Endothelial cell of umbilical vein (primary cell): ENCODE results near the gene CERS6. TPM values are rescaled to one million over a fixed set of nuclear protein-coding genes. Genes with fewer than 3 reads are reported as not detected.

Experiments
- BruUV-seq: library from RNA; stranded (reverse); fragments of 400-500 nt; replicated peaks from 2 replicates; lab custom pipeline; 2021; lab: Mats Ljungman, UMichigan
- CTCF ChIA-PET: fragments of 300-600, 350-600 bp; sonication (Branson Sonifier 250); formaldehyde crosslinking; loops from one replicate; lab custom pipeline; 2021; ENCODE audit warnings: antibody characterized with exemption, inconsistent platforms; lab: Charles Lee
- POLR2A ChIA-PET: fragments of 300-600, 350-600 bp; sonication (Branson Sonifier 250); formaldehyde crosslinking; loops from one replicate; lab custom pipeline; 2021; ENCODE audit warnings: antibody characterized with exemption, inconsistent platforms; lab: Charles Lee
- DNase-seq: peaks from one replicate; pipeline ENCODE4 v3.0.0-alpha.2; 2011; ENCODE audit warnings: low read depth, low spot score
- FAIRE-seq: peaks from 2 replicates; lab custom pipeline; 2011; peaks lifted over from hg19 to GRCh38; lab: Jason Lieb, UNC
- H2AFZ ChIP-seq: 2 replicates; pipeline ENCODE4 v1.6.0; 2012; ENCODE audit warnings: low read depth, low read length, control low read depth, inconsistent platforms
- H3K27ac ChIP-seq: 2 replicates; pipeline ENCODE4 v1.5.1; 2011; ENCODE audit warnings: low read depth, mild to moderate bottlenecking, control low read depth, low read length, moderate library complexity; ENCODE audit not compliant: insufficient read depth
- H3K27me3 ChIP-seq, 2 experiments: 2 replicates each; pipeline versions ENCODE4 v1.6.0 to v1.6.1; 2011; ENCODE audit warnings: low read length in 2 of 2, mixed read lengths in 1 of 2; ENCODE audit not compliant: control insufficient read depth in 2 of 2, insufficient read depth in 2 of 2
- H3K36me3 ChIP-seq, 2 experiments: 2 replicates in 1 of 2; 3 replicates in 1 of 2; pipeline ENCODE4 v1.5.1; 2011; ENCODE audit warnings: low read length in 2 of 2, mild to moderate bottlenecking in 1 of 2, moderate library complexity in 1 of 2; ENCODE audit not compliant: control insufficient read depth in 2 of 2, insufficient read depth in 2 of 2; ENCODE audit errors: extremely low read depth in 1 of 2
- H3K4me1 ChIP-seq: 3 replicates; pipeline ENCODE4 v1.5.1; 2011; ENCODE audit warnings: mild to moderate bottlenecking, low read length; ENCODE audit not compliant: control insufficient read depth, insufficient read depth; ENCODE audit errors: extremely low read depth
- H3K4me2 ChIP-seq: 2 replicates; pipeline ENCODE4 v1.6.1; 2011; ENCODE audit warnings: low read length, control low read depth, mixed read lengths; ENCODE audit not compliant: insufficient read depth
- H3K4me3 ChIP-seq, 3 experiments: fragments of 200-600 bp in 1 of 3; sonication (generic), shearing (Covaris generic) in 1 of 3; replicated peaks in 1 of 3; 2 replicates each; pipeline ENCODE4 v1.5.1; 2011 to 2016; ENCODE audit warnings: control low read depth in 3 of 3, low read length in 3 of 3, mild to moderate bottlenecking in 2 of 3, inconsistent platforms in 1 of 3, low read depth in 1 of 3, moderate library complexity in 1 of 3; ENCODE audit not compliant: insufficient read depth in 1 of 3
- H3K79me2 ChIP-seq: 2 replicates; pipeline ENCODE4 v1.6.0; 2012; ENCODE audit warnings: low read length, inconsistent platforms; ENCODE audit not compliant: control insufficient read depth, insufficient read depth
- H3K9ac ChIP-seq: replicated peaks from 2 replicates; pipeline ENCODE3; 2011; ENCODE audit warnings: low read length, control low read depth; ENCODE audit not compliant: insufficient read depth; ENCODE audit errors: extremely low read depth
- H3K9me1 ChIP-seq: replicated peaks from 3 replicates; pipeline ENCODE4 v1.6.0; 2011; ENCODE audit warnings: mild to moderate bottlenecking, low read length; ENCODE audit not compliant: control insufficient read depth, insufficient read depth; ENCODE audit errors: extremely low read depth
- H3K9me3 ChIP-seq: replicated peaks from 2 replicates; pipeline ENCODE4 v1.5.1; 2012; ENCODE audit warnings: low read length, inconsistent platforms; ENCODE audit not compliant: control insufficient read depth, insufficient read depth
- H4K20me1 ChIP-seq: replicated peaks from 2 replicates; pipeline ENCODE3; 2011; ENCODE audit warnings: mild to moderate bottlenecking, low read length; ENCODE audit not compliant: control insufficient read depth, insufficient read depth; ENCODE audit errors: extremely low read depth
- EZH2 ChIP-seq: IDR thresholded peaks from 2 replicates; pipeline ENCODE4 v1.6.1; 2012; ENCODE audit warnings: borderline replicate concordance, low read depth, mild to moderate bottlenecking, moderate library complexity, low read length, inconsistent platforms; ENCODE audit not compliant: severe bottlenecking
- FOS ChIP-seq: IDR thresholded peaks from 2 replicates; pipeline ENCODE4 v1.6.1; 2011; ENCODE audit warnings: mild to moderate bottlenecking, low read length, moderate library complexity, borderline replicate concordance; ENCODE audit not compliant: insufficient read depth
- GATA2 ChIP-seq: IDR thresholded peaks from 2 replicates; pipeline ENCODE4 v1.7.0; 2011; ENCODE audit warnings: low read depth, mild to moderate bottlenecking, moderate library complexity, mixed read lengths, low read length; ENCODE audit not compliant: insufficient read length, insufficient read depth
- JUN ChIP-seq: IDR thresholded peaks from 2 replicates; pipeline ENCODE4 v1.6.1; 2011; ENCODE audit warnings: borderline replicate concordance, low read depth; ENCODE audit not compliant: insufficient read length, insufficient read depth
- MYC ChIP-seq: IDR thresholded peaks from one replicate; pipeline ENCODE4 v1.6.1; 2011; ENCODE audit warnings: mild to moderate bottlenecking, low read depth, low read length
- POLR2A ChIP-seq: IDR thresholded peaks from 2 replicates; pipeline ENCODE4 v1.6.1; 2012; ENCODE audit warnings: low read depth, mild to moderate bottlenecking, control low read depth, low read length
- POLR2AphosphoS5 ChIP-seq: IDR thresholded peaks from 2 replicates; pipeline ENCODE4 v1.6.1; 2012; ENCODE audit warnings: low read depth, mild to moderate bottlenecking, control low read depth, low read length, moderate library complexity; ENCODE audit not compliant: insufficient read depth
- dilution Hi-C: fragments of 300-500 bp; cut with MboI; formaldehyde crosslinking; loops from one replicate; pipeline ENCODE4 v1.15.0; 2019; ENCODE audit warnings: low sequenced_read_pairs; ENCODE audit not compliant: extremely low pct_ligation_motif_present
- intact Hi-C: fragments of 100-400 bp; cut with micrococcal nuclease; formaldehyde crosslinking; loops from one replicate; pipeline ENCODE4 v1.10.0; 2022
- polyA plus RNA-seq, 4 experiments: library from polyadenylated mRNA; depleted of rRNA in 3 of 4; stranded (reverse) in 3 of 4; unstranded in 1 of 4; fragments of >200 nt; gene quantifications; 2 replicates each; pipeline versions ENCODE4 v1.2.1 to v1.2.3, GENCODE V29; 2011 to 2012; ENCODE audit warnings: missing spikeins in 1 of 4
- total RNA-seq: library from RNA; stranded (reverse); gene quantifications from 2 replicates; pipeline ENCODE4 v1.2.3, GENCODE V29; 2021
- TF ChIP-seq, protein P1 (sequence below): IDR thresholded peaks from 2 replicates; pipeline ENCODE4 v1.6.1; 2011; ENCODE audit not compliant: insufficient read depth, insufficient read length
- TF ChIP-seq, protein P2 (sequence below), 2 donors: IDR thresholded peaks; 1 replicate in 1 of 2; 2 replicates in 1 of 2; pipeline ENCODE4 v1.5.1; 2011; ENCODE audit warnings: low read length in 2 of 2, mild to moderate bottlenecking in 2 of 2, moderate library complexity in 2 of 2, control low read depth in 1 of 2, inconsistent platforms in 1 of 2, low read depth in 1 of 2; ENCODE audit not compliant: insufficient read depth in 1 of 2; ENCODE audit errors: extremely low read depth in 1 of 2

The CERS6 gene
- total and polyA plus RNA-seq, 2 donors (not counting 3 experiments of a cell fraction or from before 2014, with no cell fraction given), result 2.7 to 11.7 TPM

DNA sequence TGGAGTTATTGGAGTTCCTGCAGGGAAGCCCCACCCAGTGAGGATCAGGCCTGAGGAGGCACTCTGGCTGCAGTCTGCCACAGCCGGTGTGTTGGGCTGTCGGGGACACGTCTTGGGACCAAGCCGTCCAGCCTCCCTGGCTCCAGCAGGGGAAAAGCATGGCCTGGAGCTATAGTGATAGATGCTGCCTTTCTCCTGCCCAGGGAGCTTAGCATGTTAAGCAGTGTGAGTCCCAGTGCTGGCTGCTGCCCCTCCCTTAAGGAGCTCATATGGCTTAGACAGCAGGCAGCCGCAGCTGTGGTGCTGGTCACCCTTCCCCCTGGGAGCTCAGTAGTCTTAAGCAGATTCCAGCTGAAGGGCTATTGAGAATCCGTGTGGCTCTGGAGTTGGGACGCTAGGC, 78.9 kb downstream of the CERS6 start:
- no peak for TF ChIP-seq EZH2
- no peak for TF ChIP-seq POLR2A
- TF ChIP-seq FOS, result no peak
- TF ChIP-seq, protein P1, sequence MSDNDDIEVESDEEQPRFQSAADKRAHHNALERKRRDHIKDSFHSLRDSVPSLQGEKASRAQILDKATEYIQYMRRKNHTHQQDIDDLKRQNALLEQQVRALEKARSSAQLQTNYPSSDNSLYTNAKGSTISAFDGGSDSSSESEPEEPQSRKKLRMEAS, result no peak
- TF ChIP-seq JUN, result no peak
- TF ChIP-seq, protein P2, sequence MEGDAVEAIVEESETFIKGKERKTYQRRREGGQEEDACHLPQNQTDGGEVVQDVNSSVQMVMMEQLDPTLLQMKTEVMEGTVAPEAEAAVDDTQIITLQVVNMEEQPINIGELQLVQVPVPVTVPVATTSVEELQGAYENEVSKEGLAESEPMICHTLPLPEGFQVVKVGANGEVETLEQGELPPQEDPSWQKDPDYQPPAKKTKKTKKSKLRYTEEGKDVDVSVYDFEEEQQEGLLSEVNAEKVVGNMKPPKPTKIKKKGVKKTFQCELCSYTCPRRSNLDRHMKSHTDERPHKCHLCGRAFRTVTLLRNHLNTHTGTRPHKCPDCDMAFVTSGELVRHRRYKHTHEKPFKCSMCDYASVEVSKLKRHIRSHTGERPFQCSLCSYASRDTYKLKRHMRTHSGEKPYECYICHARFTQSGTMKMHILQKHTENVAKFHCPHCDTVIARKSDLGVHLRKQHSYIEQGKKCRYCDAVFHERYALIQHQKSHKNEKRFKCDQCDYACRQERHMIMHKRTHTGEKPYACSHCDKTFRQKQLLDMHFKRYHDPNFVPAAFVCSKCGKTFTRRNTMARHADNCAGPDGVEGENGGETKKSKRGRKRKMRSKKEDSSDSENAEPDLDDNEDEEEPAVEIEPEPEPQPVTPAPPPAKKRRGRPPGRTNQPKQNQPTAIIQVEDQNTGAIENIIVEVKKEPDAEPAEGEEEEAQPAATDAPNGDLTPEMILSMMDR (IDR thresholded peaks at IDR 0.05; ENCODE audit: extremely low read depth in 1 of 2, insufficient read depth in 1 of 2, low read depth in 1 of 2, low read length in 2 of 2), result no peak
- TF ChIP-seq MYC, result no peak
- TF ChIP-seq POLR2AphosphoS5, result no peak
- no peak for TF ChIP-seq GATA2
- H4K20me1 ChIP-seq, result no peaks in the 10 kb centered on the region
- no peaks in the 10 kb centered on the region for H3K36me3 ChIP-seq
- H3K9ac ChIP-seq, result no peak overlapping the region
- dilution Hi-C loops, result no loop called here
- CTCF ChIA-PET, result no interaction called here
- FAIRE-seq, result no peak
- no peak overlapping the region for H2AFZ ChIP-seq
- no peaks in the 10 kb centered on the region for H3K27me3 ChIP-seq
- H3K79me2 ChIP-seq, result peaks cover 2% of the 10 kb centered on the region
- no TSS peak for BruUV-seq
- no peaks in the 10 kb centered on the region for H3K9me1 ChIP-seq
- POLR2A ChIA-PET, result no interaction called here
- no peak for DNase-seq
- no peak overlapping the region for H3K27ac ChIP-seq
- H3K9me3 ChIP-seq, result no peaks in the 10 kb centered on the region
- intact Hi-C loops, result no loop called here
- H3K4me1 ChIP-seq, result peaks cover 19% of the 10 kb centered on the region
- H3K4me3 ChIP-seq, result no peak overlapping the region
- H3K4me2 ChIP-seq, result no peak overlapping the region
